Neural progenitor cell (in vitro differentiated cells): ENCODE data around the gene ABO.

Experiments
- EZH2phosphoT487 ChIP-seq: fragments of 200-600 bp; sonication (generic); IDR thresholded peaks from 2 replicates; pipeline ENCODE4 v1.6.1; 2017; ENCODE audit warnings: antibody characterized with exemption
- TF ChIP-seq, protein P1 (sequence below): fragments of 200-600 bp; sonication (generic); IDR thresholded peaks from 2 replicates; pipeline ENCODE4 v1.5.1; 2017; ENCODE audit warnings: antibody characterized with exemption, mild to moderate bottlenecking

DNA sequence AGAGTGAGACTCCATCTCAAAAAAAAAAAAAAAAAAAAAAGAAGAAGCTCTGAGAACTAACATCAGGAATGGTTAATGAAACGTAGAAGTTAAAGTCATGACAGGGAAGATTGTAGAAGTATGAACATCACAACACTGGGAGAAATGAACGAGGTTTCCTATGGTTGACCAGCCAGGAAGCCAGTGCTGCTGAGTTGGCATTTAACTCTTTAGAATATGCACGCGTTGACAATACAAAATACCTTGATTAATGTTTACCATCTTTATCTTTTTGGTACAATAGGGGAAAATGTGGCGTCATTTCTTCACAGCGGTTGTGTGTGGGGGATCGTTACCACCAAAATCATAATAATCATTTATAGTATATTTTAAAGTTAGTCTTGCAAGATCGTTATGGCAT lies 32.0 kb downstream of the ABO start:
- TF ChIP-seq, protein P1, sequence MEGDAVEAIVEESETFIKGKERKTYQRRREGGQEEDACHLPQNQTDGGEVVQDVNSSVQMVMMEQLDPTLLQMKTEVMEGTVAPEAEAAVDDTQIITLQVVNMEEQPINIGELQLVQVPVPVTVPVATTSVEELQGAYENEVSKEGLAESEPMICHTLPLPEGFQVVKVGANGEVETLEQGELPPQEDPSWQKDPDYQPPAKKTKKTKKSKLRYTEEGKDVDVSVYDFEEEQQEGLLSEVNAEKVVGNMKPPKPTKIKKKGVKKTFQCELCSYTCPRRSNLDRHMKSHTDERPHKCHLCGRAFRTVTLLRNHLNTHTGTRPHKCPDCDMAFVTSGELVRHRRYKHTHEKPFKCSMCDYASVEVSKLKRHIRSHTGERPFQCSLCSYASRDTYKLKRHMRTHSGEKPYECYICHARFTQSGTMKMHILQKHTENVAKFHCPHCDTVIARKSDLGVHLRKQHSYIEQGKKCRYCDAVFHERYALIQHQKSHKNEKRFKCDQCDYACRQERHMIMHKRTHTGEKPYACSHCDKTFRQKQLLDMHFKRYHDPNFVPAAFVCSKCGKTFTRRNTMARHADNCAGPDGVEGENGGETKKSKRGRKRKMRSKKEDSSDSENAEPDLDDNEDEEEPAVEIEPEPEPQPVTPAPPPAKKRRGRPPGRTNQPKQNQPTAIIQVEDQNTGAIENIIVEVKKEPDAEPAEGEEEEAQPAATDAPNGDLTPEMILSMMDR = no peak
- TF ChIP-seq EZH2phosphoT487 = no peak
